GM12878 (cell line): ENCODE measurements around the gene FAM210A. TPM values are rescaled to one million over a fixed set of nuclear protein-coding genes. Genes with fewer than 3 reads are reported as not detected.

Experiments used
- ATAC-seq: fragments of 200-7000 bp; cut with Tn5 transposase; 3 replicates; pipeline ENCODE4 v1.9.1; 2020; ENCODE audit warnings: mild to moderate bottlenecking, moderate library complexity
- BruUV-seq: library from RNA; stranded (reverse); fragments of 400-500 nt; replicated peaks from 2 replicates; lab custom pipeline; 2021; lab: Mats Ljungman, UMichigan
- CTCF ChIA-PET: fragments of 300-600 bp; sonication (Branson Sonifier 250); formaldehyde crosslinking; extraction: SDS; loops from one replicate; lab custom pipeline; 2021; ENCODE audit warnings: inconsistent platforms; lab: Yijun Ruan, JAX
- POLR2A ChIA-PET: fragments of 350-600 bp; formaldehyde crosslinking; extraction: SDS; loops from one replicate; lab custom pipeline; 2021; ENCODE audit warnings: inconsistent platforms; lab: Charles Lee
- RAD21 ChIA-PET: fragments of 300-600 bp; sonication (Branson Sonifier 250); formaldehyde crosslinking; loops from one replicate; lab custom pipeline; 2023; ENCODE audit warnings: antibody characterized with exemption; ENCODE audit not compliant: unreplicated experiment; lab: Charles Lee
- SMC1A ChIA-PET: fragments of 300-600 bp; sonication (Branson Sonifier 250); formaldehyde crosslinking; loops from one replicate; lab custom pipeline; 2023; ENCODE audit not compliant: unreplicated experiment, uncharacterized antibody; lab: Charles Lee
- DNase-seq: peaks from one replicate; pipeline ENCODE4 v3.0.0-alpha.2; 2011; ENCODE audit warnings: low read depth, low spot score
- FAIRE-seq: peaks from 3 replicates; lab custom pipeline; 2011; peaks lifted over from hg19 to GRCh38; lab: Jason Lieb, UNC
- H2AFZ ChIP-seq: 2 replicates; pipeline ENCODE4 v1.6.0; 2011; ENCODE audit warnings: low read depth, low read length, control low read depth; ENCODE audit not compliant: control insufficient read depth
- H3K27ac ChIP-seq: 2 replicates; pipeline ENCODE4 v1.5.1; 2011; ENCODE audit warnings: control low read depth; ENCODE audit not compliant: control insufficient read depth, insufficient read depth
- H3K27me3 ChIP-seq, 2 experiments: replicated peaks in 1 of 2; 2 replicates each; pipeline versions ENCODE4 v1.6.0 to v1.6.1; 2011; ENCODE audit warnings: low read length in 1 of 2; ENCODE audit not compliant: control insufficient read depth in 2 of 2, insufficient read depth in 2 of 2
- H3K36me3 ChIP-seq, 2 experiments: 2 replicates each; pipeline ENCODE4 v1.5.1; 2011; ENCODE audit warnings: low read length in 1 of 2; ENCODE audit not compliant: control insufficient read depth in 2 of 2, insufficient read depth in 2 of 2
- H3K4me1 ChIP-seq: 2 replicates; pipeline ENCODE4 v1.6.1; 2011; ENCODE audit warnings: mild to moderate bottlenecking, low read length, moderate library complexity, mixed read lengths; ENCODE audit not compliant: control insufficient read depth, insufficient read depth
- H3K4me2 ChIP-seq: 2 replicates; pipeline ENCODE4 v1.6.0; 2011; ENCODE audit warnings: control low read depth; ENCODE audit not compliant: control insufficient read depth, insufficient read depth
- H3K4me3 ChIP-seq: fragments of 200-600 bp; sonication (generic); 2 replicates; pipeline ENCODE4 v1.5.1; 2016
- H3K79me2 ChIP-seq: 2 replicates; pipeline ENCODE4 v1.6.0; 2011; ENCODE audit warnings: low read length; ENCODE audit not compliant: control insufficient read depth, insufficient read depth
- H3K9ac ChIP-seq: 2 replicates; pipeline ENCODE4 v1.8.0; 2011; ENCODE audit warnings: low read length, control low read depth, mixed read lengths; ENCODE audit not compliant: control insufficient read depth, insufficient read depth
- H3K9me3 ChIP-seq: replicated peaks from 3 replicates; pipeline ENCODE4 v1.5.1; 2011; ENCODE audit warnings: mild to moderate bottlenecking, low read length; ENCODE audit not compliant: control insufficient read depth, insufficient read depth
- H4K20me1 ChIP-seq: 2 replicates; pipeline ENCODE4 v1.6.0; 2011; ENCODE audit not compliant: control insufficient read depth, insufficient read depth
- ATF7 ChIP-seq: fragments of 450-650 bp; IDR thresholded peaks from 2 replicates; pipeline ENCODE4 v1.6.1; 2016; ENCODE audit warnings: low read depth, mild to moderate bottlenecking
- FOS ChIP-seq: IDR thresholded peaks from 3 replicates; pipeline ENCODE4 v1.6.1; 2011; ENCODE audit warnings: borderline replicate concordance; ENCODE audit not compliant: insufficient read length; ENCODE audit errors: extremely low read depth
- IKZF1 ChIP-seq: fragments of 450-650 bp; conservative IDR thresholded peaks from 2 replicates; pipeline ENCODE4 v1.6.1; 2017; ENCODE audit warnings: antibody characterized with exemption, mild to moderate bottlenecking
- STAT3 ChIP-seq: IDR thresholded peaks from 2 replicates; pipeline ENCODE4 v1.6.1; 2011; ENCODE audit warnings: low read depth, low read length, improper control_type of control experiment
- TAF1 ChIP-seq: IDR thresholded peaks from 2 replicates; pipeline ENCODE4 v1.6.1; 2011; ENCODE audit warnings: mild to moderate bottlenecking, low read depth, low read length, borderline replicate concordance
- TBL1XR1 ChIP-seq: IDR thresholded peaks from 2 replicates; pipeline ENCODE4 v1.6.1; 2012; ENCODE audit warnings: low read depth, low read length, improper control_type of control experiment
- TCF3 ChIP-seq: IDR thresholded peaks from 2 replicates; pipeline ENCODE4 v1.6.1; 2012; ENCODE audit warnings: low read depth, mild to moderate bottlenecking, low read length, borderline replicate concordance; ENCODE audit not compliant: insufficient read depth
- ZBED1 ChIP-seq: IDR thresholded peaks from 2 replicates; pipeline ENCODE4 v1.6.1; 2016; ENCODE audit warnings: borderline replicate concordance
- ZNF24 ChIP-seq: fragments of 450-650 bp; IDR thresholded peaks from 2 replicates; pipeline ENCODE4 v1.6.1; 2017; ENCODE audit warnings: antibody characterized with exemption, mild to moderate bottlenecking
- ZNF622 ChIP-seq: fragments of 450-650 bp; IDR thresholded peaks from 2 replicates; pipeline ENCODE4 v1.6.1; 2017; ENCODE audit warnings: mild to moderate bottlenecking, inconsistent platforms
- WGBS: methylation state at CpG from one replicate; pipeline ENCODE4 v1.1.6; 2016; ENCODE audit warnings: low lambda C conversion rate; ENCODE audit not compliant: insufficient replicate concordance, insufficient coverage; ENCODE audit errors: missing lambda C conversion rate; 5-methylcytosine and 5-hydroxymethylcytosine counted together
- in situ Hi-C: fragments of 300-500 bp; cut with MboI; formaldehyde crosslinking; loops from 9 replicates; pipeline ENCODE4 v1.14.3; 2018; ENCODE audit warnings: mixed read lengths
- intact Hi-C: fragments of 100-400 bp; cut with micrococcal nuclease; formaldehyde crosslinking; loops from one replicate; pipeline ENCODE4 v1.14.2; 2022; ENCODE audit not compliant: unreplicated experiment
- polyA plus RNA-seq, 11 experiments: library from polyadenylated mRNA; depleted of rRNA in 4 of 11; unstranded in 6 of 11; stranded (reverse) in 5 of 11; fragments of >200 nt; fragmentation: Nextera tagmentation in 4 of 11; fragmentation: Illumina TruSeq in 1 of 11; extraction: Ambion mirVana in 4 of 11; extraction: Trizol in 1 of 11; gene quantifications; 1 replicate in 1 of 11; 2 replicates in 10 of 11; pipeline versions ENCODE4 v1.2.1 to v1.2.3, GENCODE V29; 2011 to 2016; ENCODE audit warnings: inconsistent platforms in 2 of 11, missing spikeins in 2 of 11, low read depth in 1 of 11
- total RNA-seq, 4 experiments: library from RNA; depleted of rRNA in 3 of 4; stranded (reverse); fragments of >200 nt in 3 of 4; fragmentation: Illumina TruSeq in 1 of 4; extraction: Trizol in 1 of 4; gene quantifications; 2 replicates each; pipeline versions ENCODE4 v1.2.1 to v1.2.3, GENCODE V29; 2013 to 2021
- TF ChIP-seq, protein P1 (sequence below): IDR thresholded peaks from 2 replicates; pipeline ENCODE4 v1.6.1; 2011; ENCODE audit warnings: borderline replicate concordance, low read depth, mild to moderate bottlenecking, moderate library complexity, mixed read lengths, low read length; ENCODE audit not compliant: insufficient read depth; ENCODE audit errors: extremely low read length
- TF ChIP-seq, protein P2 (sequence below): fragments of 450-650 bp; IDR thresholded peaks from 2 replicates; pipeline ENCODE4 v1.6.1; 2017; ENCODE audit warnings: borderline replicate concordance
- TF ChIP-seq, protein P3 (sequence below): IDR thresholded peaks from 2 replicates; pipeline ENCODE4 v1.6.1; 2012; ENCODE audit warnings: low read depth, low read length, improper control_type of control experiment
- TF ChIP-seq, protein P4 (sequence below): fragments of 450-650 bp; IDR thresholded peaks from 2 replicates; pipeline ENCODE4 v1.6.1; 2017; ENCODE audit warnings: antibody characterized with exemption, mild to moderate bottlenecking, moderate library complexity

Gene FAM210A
- total and polyA plus RNA-seq, 10 of the 15 experiments (the other 5 are each of a cell fraction or from before 2014, with no cell fraction given) = 10.3 to 56.3 (median 17.7) TPM

DNA sequence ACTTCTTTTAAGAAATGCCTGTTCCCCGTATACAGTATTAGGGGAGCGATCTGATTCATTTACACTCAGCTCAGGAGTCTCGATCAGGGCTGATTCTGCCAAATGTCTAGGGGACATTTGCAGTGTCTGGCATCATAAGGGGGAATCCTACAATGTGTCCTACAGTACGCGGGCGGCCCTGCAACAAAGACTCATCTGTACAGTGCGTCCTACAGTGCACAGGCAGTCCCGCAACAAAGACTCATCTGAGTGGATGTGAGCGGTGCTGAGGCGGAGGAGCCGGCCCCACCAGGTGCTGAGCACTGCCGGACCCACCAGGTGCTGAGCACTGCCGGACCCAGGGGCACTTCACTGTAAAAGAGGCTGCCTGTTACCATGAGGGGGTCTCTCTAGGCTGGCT is 102.5 kb downstream of the FAM210A start:
- 97% methylated on average over 13 of the region's 13 CpGs for WGBS
- POLR2A ChIA-PET = no interaction called here
- Histone ChIP-seq H3K4me1 (no peaks in the 10 kb centered on the region), H3K9me3 (no peaks in the 10 kb centered on the region), H3K79me2 (no peaks in the 10 kb centered on the region), H3K36me3 (no peaks in the 10 kb centered on the region; a peak in 2 of 4 replicates), H3K9ac (no peak overlapping the region), H3K27me3 (no peaks in the 10 kb centered on the region), H3K27ac (no peak overlapping the region), H4K20me1 (no peaks in the 10 kb centered on the region), H3K4me2 (no peak overlapping the region), H2AFZ (no peak overlapping the region), H3K4me3 (no peak overlapping the region)
- TF ChIP-seq, protein P1, sequence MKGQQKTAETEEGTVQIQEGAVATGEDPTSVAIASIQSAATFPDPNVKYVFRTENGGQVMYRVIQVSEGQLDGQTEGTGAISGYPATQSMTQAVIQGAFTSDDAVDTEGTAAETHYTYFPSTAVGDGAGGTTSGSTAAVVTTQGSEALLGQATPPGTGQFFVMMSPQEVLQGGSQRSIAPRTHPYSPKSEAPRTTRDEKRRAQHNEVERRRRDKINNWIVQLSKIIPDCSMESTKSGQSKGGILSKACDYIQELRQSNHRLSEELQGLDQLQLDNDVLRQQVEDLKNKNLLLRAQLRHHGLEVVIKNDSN = no peak
- TF ChIP-seq TAF1 (no peak), ZNF24 (no peak), FOS (no peak), STAT3 (no peak), TCF3 (no peak), TBL1XR1 (no peak), ZBED1 (no peak), ZNF622 (no peak), IKZF1 (no peak), ATF7 (no peak)
- TF ChIP-seq, protein P2, sequence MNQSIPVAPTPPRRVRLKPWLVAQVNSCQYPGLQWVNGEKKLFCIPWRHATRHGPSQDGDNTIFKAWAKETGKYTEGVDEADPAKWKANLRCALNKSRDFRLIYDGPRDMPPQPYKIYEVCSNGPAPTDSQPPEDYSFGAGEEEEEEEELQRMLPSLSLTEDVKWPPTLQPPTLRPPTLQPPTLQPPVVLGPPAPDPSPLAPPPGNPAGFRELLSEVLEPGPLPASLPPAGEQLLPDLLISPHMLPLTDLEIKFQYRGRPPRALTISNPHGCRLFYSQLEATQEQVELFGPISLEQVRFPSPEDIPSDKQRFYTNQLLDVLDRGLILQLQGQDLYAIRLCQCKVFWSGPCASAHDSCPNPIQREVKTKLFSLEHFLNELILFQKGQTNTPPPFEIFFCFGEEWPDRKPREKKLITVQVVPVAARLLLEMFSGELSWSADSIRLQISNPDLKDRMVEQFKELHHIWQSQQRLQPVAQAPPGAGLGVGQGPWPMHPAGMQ = no peak
- TF ChIP-seq, protein P3, sequence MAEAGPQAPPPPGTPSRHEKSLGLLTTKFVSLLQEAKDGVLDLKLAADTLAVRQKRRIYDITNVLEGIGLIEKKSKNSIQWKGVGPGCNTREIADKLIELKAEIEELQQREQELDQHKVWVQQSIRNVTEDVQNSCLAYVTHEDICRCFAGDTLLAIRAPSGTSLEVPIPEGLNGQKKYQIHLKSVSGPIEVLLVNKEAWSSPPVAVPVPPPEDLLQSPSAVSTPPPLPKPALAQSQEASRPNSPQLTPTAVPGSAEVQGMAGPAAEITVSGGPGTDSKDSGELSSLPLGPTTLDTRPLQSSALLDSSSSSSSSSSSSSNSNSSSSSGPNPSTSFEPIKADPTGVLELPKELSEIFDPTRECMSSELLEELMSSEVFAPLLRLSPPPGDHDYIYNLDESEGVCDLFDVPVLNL = no peak
- TF ChIP-seq, protein P4, sequence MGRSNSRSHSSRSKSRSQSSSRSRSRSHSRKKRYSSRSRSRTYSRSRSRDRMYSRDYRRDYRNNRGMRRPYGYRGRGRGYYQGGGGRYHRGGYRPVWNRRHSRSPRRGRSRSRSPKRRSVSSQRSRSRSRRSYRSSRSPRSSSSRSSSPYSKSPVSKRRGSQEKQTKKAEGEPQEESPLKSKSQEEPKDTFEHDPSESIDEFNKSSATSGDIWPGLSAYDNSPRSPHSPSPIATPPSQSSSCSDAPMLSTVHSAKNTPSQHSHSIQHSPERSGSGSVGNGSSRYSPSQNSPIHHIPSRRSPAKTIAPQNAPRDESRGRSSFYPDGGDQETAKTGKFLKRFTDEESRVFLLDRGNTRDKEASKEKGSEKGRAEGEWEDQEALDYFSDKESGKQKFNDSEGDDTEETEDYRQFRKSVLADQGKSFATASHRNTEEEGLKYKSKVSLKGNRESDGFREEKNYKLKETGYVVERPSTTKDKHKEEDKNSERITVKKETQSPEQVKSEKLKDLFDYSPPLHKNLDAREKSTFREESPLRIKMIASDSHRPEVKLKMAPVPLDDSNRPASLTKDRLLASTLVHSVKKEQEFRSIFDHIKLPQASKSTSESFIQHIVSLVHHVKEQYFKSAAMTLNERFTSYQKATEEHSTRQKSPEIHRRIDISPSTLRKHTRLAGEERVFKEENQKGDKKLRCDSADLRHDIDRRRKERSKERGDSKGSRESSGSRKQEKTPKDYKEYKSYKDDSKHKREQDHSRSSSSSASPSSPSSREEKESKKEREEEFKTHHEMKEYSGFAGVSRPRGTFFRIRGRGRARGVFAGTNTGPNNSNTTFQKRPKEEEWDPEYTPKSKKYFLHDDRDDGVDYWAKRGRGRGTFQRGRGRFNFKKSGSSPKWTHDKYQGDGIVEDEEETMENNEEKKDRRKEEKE = no peak
- CTCF ChIA-PET = interaction anchor here (0.9 to 2.3 kb wide), 2 partner anchors 14 to 67 kb away, joined by 3 to 7 read pairs; no protein-coding TSS in a partner anchor
- intact Hi-C loops (no loop called here), in situ Hi-C loops (no loop called here)
- no peak for DNase-seq
- no TSS peak for BruUV-seq
- no peak for ATAC-seq
- RAD21 ChIA-PET = interaction anchor here (1.5 to 1.7 kb wide), 2 partner anchors 60 to 64 kb away, joined by 5 read pairs; no protein-coding TSS in a partner anchor
- SMC1A ChIA-PET = interaction anchor here (1.0 kb wide), 1 partner anchor 63 kb away, joined by 3 read pairs; no protein-coding TSS in a partner anchor
- FAIRE-seq = no peak
